ENCODE results near the gene GFPT2. TPM values are rescaled to one million over a fixed set of nuclear protein-coding genes. Genes with fewer than 3 reads are reported as not detected.
"Not testable (repeated sequence)": the region's sequence is repeated elsewhere in the genome, so short reads cannot be mapped to it uniquely, and the experiment has no call there.

Gene GFPT2
- total RNA-seq, 1 donor from 2014 or later = 17.6 TPM

- no peak for TF ChIP-seq CTCF (conservative IDR thresholded peaks at IDR 0.05)
- no peak for DNase-seq (ENCODE audit: extremely low spot score, unreplicated experiment)
- H3K4me1 Mint-ChIP-seq (ENCODE audit: unreplicated experiment) = no peaks in the 10 kb centered on the region
Observed at GRCh38 chr5:180299526-180299925, 53.6 kb downstream of the GFPT2 start.

DNA sequence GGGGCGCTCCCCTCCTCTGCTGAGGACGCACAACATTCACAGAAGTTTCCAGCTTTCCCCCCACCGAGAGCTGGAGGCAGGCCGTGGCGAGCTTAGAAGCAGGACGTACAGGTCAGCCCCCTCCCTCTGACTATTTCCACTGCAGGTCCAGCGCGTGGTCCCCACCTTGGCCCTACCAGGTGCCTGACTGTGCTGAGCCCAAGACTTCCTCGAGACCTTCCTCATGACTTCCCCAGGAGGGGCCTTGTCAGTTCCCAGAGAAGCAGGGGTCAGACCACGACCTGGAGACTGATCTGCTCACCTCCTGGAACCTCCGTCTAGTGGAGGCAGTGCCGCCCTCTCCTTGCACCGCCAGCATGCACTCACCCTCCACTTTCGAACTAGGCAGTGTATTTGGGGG, 54.1 kb downstream of the GFPT2 start:
- H3K27ac Mint-ChIP-seq; H3K27me3 Mint-ChIP-seq; H3K36me3 Mint-ChIP-seq; H3K9me3 Mint-ChIP-seq; H3K4me3 Mint-ChIP-seq; DNase-seq (ENCODE audit: extremely low spot score, unreplicated experiment); H3K4me1 Mint-ChIP-seq (ENCODE audit: unreplicated experiment): not testable (repeated sequence)

More at GRCh38 chr5:180299526-180299925, 53.6 kb downstream of the GFPT2 start:
- Mint-ChIP-seq H3K27me3 (no peaks in the 10 kb centered on the region), H3K36me3 (no peaks in the 10 kb centered on the region), H3K9me3 (no peaks in the 10 kb centered on the region), H3K4me3 (no peak overlapping the region), H3K27ac (no peak overlapping the region)

DNA sequence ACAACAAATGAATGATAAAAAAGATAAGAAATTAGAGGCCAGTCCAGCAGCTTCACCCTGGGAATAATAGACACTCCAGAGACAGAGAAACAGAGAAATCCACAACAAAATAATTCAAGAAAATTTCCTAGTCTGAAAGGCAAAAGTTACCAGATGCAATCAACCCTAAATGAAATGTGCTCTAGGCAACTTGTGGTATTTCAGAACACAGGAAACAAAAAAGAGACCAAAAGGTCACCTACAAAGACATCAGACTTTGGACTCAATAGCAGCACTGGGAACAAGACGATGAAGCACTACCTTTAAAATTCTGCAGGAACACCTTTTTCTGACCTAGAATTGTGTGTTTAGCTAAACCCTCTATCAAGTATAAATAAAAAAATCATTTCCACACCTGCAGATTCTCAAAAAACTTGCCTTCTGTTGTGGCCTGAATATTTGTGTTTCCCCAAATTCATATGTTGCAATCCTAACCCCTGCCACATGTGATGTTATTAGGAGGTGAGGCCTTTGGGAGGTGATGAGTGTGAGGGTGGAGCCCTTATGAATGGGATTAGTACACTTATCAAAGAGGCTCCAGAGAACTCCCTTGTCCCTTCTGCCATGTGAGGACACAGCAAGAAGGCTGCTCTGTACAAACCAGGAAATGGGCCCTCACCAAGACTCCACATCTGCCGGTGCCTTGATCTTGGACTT, 55.4 kb downstream of the GFPT2 start:
- Mint-ChIP-seq H3K27me3 (no peaks in the 10 kb centered on the region), H3K9me3 (no peaks in the 10 kb centered on the region), H3K36me3 (peaks cover 4% of the 10 kb centered on the region), H3K4me3 (no peak overlapping the region), H3K4me1 (ENCODE audit: unreplicated experiment) (peaks cover 9% of the 10 kb centered on the region), H3K27ac (no peak overlapping the region)
- no peak for TF ChIP-seq CTCF (conservative IDR thresholded peaks at IDR 0.05)
- DNase-seq (ENCODE audit: extremely low spot score, unreplicated experiment) = no peak

DNA sequence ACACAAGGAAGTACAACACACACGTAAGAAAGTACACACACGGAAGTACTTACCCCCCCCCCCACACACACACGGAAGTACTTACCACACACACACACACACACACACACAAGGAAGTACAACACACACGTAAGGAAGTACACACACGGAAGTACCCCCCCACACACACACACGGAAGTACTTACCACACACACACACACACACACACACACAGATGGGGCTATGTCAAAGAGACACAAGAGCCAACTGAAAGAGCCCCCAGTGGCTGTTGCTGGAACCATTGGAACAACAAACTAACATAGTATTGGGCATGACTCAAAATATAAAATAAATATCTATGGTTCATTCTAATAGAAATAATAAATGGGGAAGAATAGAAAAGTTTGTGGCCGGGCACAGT, 56.4 kb downstream of the GFPT2 start:
- Mint-ChIP-seq H3K27ac (no peak overlapping the region), H3K4me1 (ENCODE audit: unreplicated experiment) (peaks cover 9% of the 10 kb centered on the region), H3K27me3 (no peaks in the 10 kb centered on the region), H3K4me3 (no peak overlapping the region), H3K36me3 (peaks cover 4% of the 10 kb centered on the region), H3K9me3 (no peaks in the 10 kb centered on the region)
- no peak for DNase-seq (ENCODE audit: extremely low spot score, unreplicated experiment)
- no peak for TF ChIP-seq CTCF (conservative IDR thresholded peaks at IDR 0.05)

DNA sequence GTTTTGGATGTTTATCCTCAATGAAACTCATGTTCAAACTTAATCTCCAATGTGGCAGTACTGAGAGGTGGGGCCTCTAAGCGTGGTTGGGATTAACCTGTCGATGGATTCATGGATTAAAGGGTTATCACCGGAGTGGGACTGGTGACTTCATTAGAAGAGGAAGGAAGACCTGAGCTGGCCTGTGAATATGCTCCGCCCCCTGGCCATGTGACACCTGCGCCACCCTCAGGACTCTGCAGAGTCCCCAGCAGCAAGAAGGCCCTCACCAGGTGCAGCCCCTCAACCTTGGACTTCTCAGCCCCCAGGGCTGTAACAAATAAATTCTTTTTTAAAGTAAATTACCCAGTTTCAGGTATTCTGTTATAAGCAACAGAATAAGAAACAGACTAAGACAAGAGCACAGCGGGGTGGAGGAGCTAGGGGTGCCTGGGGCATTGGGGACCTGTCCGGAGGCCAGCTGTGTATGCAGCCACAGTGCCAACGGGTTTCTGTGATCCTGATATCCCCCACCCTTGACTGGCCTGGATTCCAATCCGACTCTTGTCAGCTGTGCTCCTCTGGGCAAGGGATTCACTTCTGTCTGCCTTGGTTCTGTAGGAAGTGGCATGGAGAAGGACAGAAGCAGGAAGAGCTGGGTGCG, 58.1 kb downstream of the GFPT2 start:
- H3K4me1 Mint-ChIP-seq (ENCODE audit: unreplicated experiment) = peaks cover 20% of the 10 kb centered on the region
- no peaks in the 10 kb centered on the region for H3K9me3 Mint-ChIP-seq
- no peak overlapping the region for H3K4me3 Mint-ChIP-seq

More for the DNA sequence above, 58.1 kb downstream of the GFPT2 start:
- no peak overlapping the region for H3K27ac Mint-ChIP-seq
- TF ChIP-seq CTCF (conservative IDR thresholded peaks at IDR 0.05) = no peak
- no peaks in the 10 kb centered on the region for H3K27me3 Mint-ChIP-seq
- DNase-seq (ENCODE audit: extremely low spot score, unreplicated experiment) = no peak
- peaks cover 4% of the 10 kb centered on the region for H3K36me3 Mint-ChIP-seq

Data from type B pancreatic cell (in vitro differentiated cells).